Stimulated activated CD8-positive, alpha-beta memory T cell treated with anti-CD3 and anti-CD28 coated beads, Interleukin-7, amount 100 ng/mL, for 48 hours (primary cell): ENCODE measurements around the gene MOB3B.

Experiments used
- DNase-seq, 2 donors: peaks; one replicate each; pipeline ENCODE4 v3.0.0-alpha.2; 2020; ENCODE audit warnings: low read depth in 1 of 2; ENCODE audit errors: extremely low read depth in 1 of 2

MOB3B gene

GRCh38 chr9:27303219-27303618 lies 226.4 kb downstream of the MOB3B start:
- no peak for DNase-seq

- DNase-seq: no peak
Observed at GRCh38 chr9:27297050-27297449, 232.6 kb downstream of the MOB3B start, which contains the start of gene EQTN. TSS of gene EQTN (minus strand) at chr9:27297150. CDS start at chr9:27297055, 95 bp downstream.

GRCh38 chr9:27293996-27294395 lies 235.6 kb downstream of the MOB3B start:
- DNase-seq: no peak

- no peak for DNase-seq
Observed at GRCh38 chr9:27292659-27293405, 236.8 kb downstream of the MOB3B start.

GRCh38 chr9:27291292-27291691 lies 238.3 kb downstream of the MOB3B start:
- DNase-seq: no peak

GRCh38 chr9:27282269-27282668 lies 247.3 kb downstream of the MOB3B start:
- no peak for DNase-seq

GRCh38 chr9:27280860-27281259 lies 248.8 kb downstream of the MOB3B start:
- DNase-seq: no peak

GRCh38 chr9:27280249-27280648 lies 249.4 kb downstream of the MOB3B start:
- DNase-seq: no peak

- DNase-seq: no peak
Observed at GRCh38 chr9:27279611-27280010, 250.0 kb downstream of the MOB3B start.

GRCh38 chr9:27278374-27278773 lies 251.2 kb downstream of the MOB3B start:
- DNase-seq: no peak

- no peak for DNase-seq
Observed at GRCh38 chr9:27276193-27277030, 253.2 kb downstream of the MOB3B start.
